Measurements from ENCODE around the gene XIRP1.

DNA sequence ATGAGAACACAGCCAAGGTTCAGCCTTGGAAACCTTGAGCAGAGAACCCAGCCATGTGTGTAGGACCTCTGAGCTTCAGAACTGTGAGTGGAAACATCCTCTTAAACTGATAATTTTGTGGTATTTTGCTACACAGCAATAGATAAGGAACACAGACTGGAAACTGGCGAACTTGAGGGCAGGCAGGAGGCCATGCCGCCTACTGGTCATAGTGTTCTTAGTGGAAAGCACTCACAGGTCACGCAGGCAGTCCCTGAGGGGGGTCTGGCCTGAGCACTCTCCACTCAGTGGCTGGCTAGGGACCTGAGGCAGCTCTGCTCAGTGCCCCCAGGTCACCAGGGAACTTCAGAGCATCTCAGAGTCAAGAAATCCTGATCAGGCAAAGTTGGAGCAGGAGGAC is 9.7 kb upstream of the XIRP1 start:
- TF ChIP-seq ZNF3 (CRISPR knock-in tag; IDR thresholded peaks at IDR 0.05) = no peak
- no peak for TF ChIP-seq HMG20A (CRISPR knock-in tag; IDR thresholded peaks at IDR 0.05; ENCODE audit: borderline replicate concordance)
- no peak for TF ChIP-seq SMARCC2 (IDR thresholded peaks at IDR 0.05)
- TF ChIP-seq ZNF33B (CRISPR knock-in tag; IDR thresholded peaks at IDR 0.05) = no peak
- no peak for TF ChIP-seq ZNF143 (CRISPR knock-in tag; IDR thresholded peaks at IDR 0.05)
- TF ChIP-seq, protein P1, sequence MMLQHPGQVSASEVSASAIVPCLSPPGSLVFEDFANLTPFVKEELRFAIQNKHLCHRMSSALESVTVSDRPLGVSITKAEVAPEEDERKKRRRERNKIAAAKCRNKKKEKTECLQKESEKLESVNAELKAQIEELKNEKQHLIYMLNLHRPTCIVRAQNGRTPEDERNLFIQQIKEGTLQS (CRISPR knock-in tag; IDR thresholded peaks at IDR 0.05) = no peak
- no peak for TF ChIP-seq EZH2 (conservative IDR thresholded peaks at IDR 0.05; ENCODE audit: low read depth, low read length)
